HepG2 (cell line): ENCODE results near the gene PBX1. TPM values are rescaled to one million over a fixed set of nuclear protein-coding genes. Genes with fewer than 3 reads are reported as not detected.

Experiments used
- ATAC-seq: fragments of 200-7000 bp; cut with Tn5 transposase; 3 replicates; pipeline ENCODE4 v1.9.1; 2020; ENCODE audit warnings: mild to moderate bottlenecking, moderate library complexity
- BruUV-seq: library from RNA; stranded (reverse); fragments of 400-500 nt; replicated peaks from 2 replicates; lab custom pipeline; 2021; lab: Mats Ljungman, UMichigan
- CTCF ChIA-PET: fragments of 300-600 bp; formaldehyde crosslinking; extraction: SDS; loops from one replicate; lab custom pipeline; 2021; ENCODE audit warnings: low total read pairs, inconsistent platforms, low intra/inter-chr PET ratio; lab: Yijun Ruan, JAX
- POLR2A ChIA-PET: fragments of 350-600 bp; sonication (Branson Sonifier 250); formaldehyde crosslinking; loops from one replicate; lab custom pipeline; 2020; ENCODE audit warnings: antibody characterized with exemption, inconsistent platforms; lab: Yijun Ruan, JAX
- DNase-seq: peaks from one replicate; pipeline ENCODE4 v3.0.0-alpha.2; 2015; ENCODE audit warnings: low spot score
- FAIRE-seq: peaks from 3 replicates; lab custom pipeline; 2011; peaks lifted over from hg19 to GRCh38; lab: Jason Lieb, UNC
- H2AFZ ChIP-seq: one replicate; pipeline ENCODE4 v1.6.1; 2011; ENCODE audit warnings: low read length, inconsistent platforms
- H3K27ac ChIP-seq: fragments of 300-600 bp; 3 replicates; pipeline ENCODE4 v1.8.0; 2011; ENCODE audit warnings: mixed run types, mild to moderate bottlenecking, mixed read lengths, low read length, inconsistent platforms; ENCODE audit not compliant: insufficient read depth; ENCODE audit errors: extremely low read length
- H3K27me3 ChIP-seq, 2 experiments: fragments of 200-600 bp in 1 of 2; 2 replicates in 1 of 2; 3 replicates in 1 of 2; pipeline versions ENCODE4 v1.6.0 to v1.8.0; 2011; ENCODE audit warnings: low read length in 2 of 2, mild to moderate bottlenecking in 2 of 2, moderate library complexity in 2 of 2, inconsistent platforms in 1 of 2; ENCODE audit not compliant: insufficient read depth in 2 of 2, control insufficient read depth in 1 of 2
- H3K36me3 ChIP-seq, 2 experiments: fragments of 200-600 bp in 1 of 2; replicated peaks in 1 of 2; 2 replicates in 1 of 2; 3 replicates in 1 of 2; pipeline versions ENCODE4 v1.5.1 to v1.8.0; 2011; ENCODE audit warnings: low read length in 2 of 2, inconsistent platforms in 1 of 2; ENCODE audit not compliant: insufficient read depth in 2 of 2, control insufficient read depth in 1 of 2
- H3K4me1 ChIP-seq: 2 replicates; pipeline ENCODE4 v1.5.1; 2012; ENCODE audit warnings: low read length, inconsistent platforms; ENCODE audit not compliant: insufficient read depth
- H3K4me2 ChIP-seq: 2 replicates; pipeline ENCODE4 v1.6.0; 2011; ENCODE audit warnings: low read depth, low read length, inconsistent platforms
- H3K4me3 ChIP-seq, 3 experiments: fragments of 200-600 bp in 1 of 3; sonication (generic), shearing (Covaris generic) in 1 of 3; replicated peaks in 1 of 3; 2 replicates each; pipeline ENCODE4 v1.5.1; 2011 to 2016; ENCODE audit warnings: low read length in 3 of 3, inconsistent platforms in 2 of 3, low read depth in 2 of 3, mild to moderate bottlenecking in 2 of 3, control low read depth in 1 of 3, mixed read lengths in 1 of 3; ENCODE audit not compliant: insufficient read depth in 1 of 3
- H3K79me2 ChIP-seq: one replicate; pipeline ENCODE4 v1.6.1; 2011; ENCODE audit warnings: low read length, inconsistent platforms; ENCODE audit not compliant: insufficient read depth
- H3K9ac ChIP-seq: 2 replicates; pipeline ENCODE4 v1.6.0; 2011; ENCODE audit warnings: mild to moderate bottlenecking, low read depth, low read length, inconsistent platforms; ENCODE audit not compliant: insufficient read depth
- H3K9me3 ChIP-seq: 2 replicates; pipeline ENCODE4 v1.5.1; 2012; ENCODE audit warnings: mild to moderate bottlenecking, low read length
- H4K20me1 ChIP-seq: 2 replicates; pipeline ENCODE4 v1.6.0; 2011; ENCODE audit warnings: inconsistent platforms, mild to moderate bottlenecking, low read length, moderate library complexity; ENCODE audit not compliant: insufficient read depth
- BORCS8-MEF2B ChIP-seq: sonication (generic); formaldehyde crosslinking; IDR thresholded peaks from 2 replicates; pipeline ENCODE4 v1.8.0; 2022; ENCODE audit warnings: mild to moderate bottlenecking, missing genetic modification reagents
- CERS6 ChIP-seq: sonication (generic); formaldehyde crosslinking; IDR thresholded peaks from 2 replicates; pipeline ENCODE4 v1.5.0; 2020; ENCODE audit warnings: missing genetic modification reagents
- FOXP4 ChIP-seq: sonication (generic); formaldehyde crosslinking; IDR thresholded peaks from 2 replicates; pipeline ENCODE4 v1.4.0; 2020; ENCODE audit warnings: missing genetic modification reagents
- ISX ChIP-seq: sonication (generic); formaldehyde crosslinking; conservative IDR thresholded peaks from 2 replicates; pipeline ENCODE4 v1.5.0; 2020; ENCODE audit warnings: missing genetic modification reagents
- KIAA2018 ChIP-seq: sonication (generic); formaldehyde crosslinking; IDR thresholded peaks from 2 replicates; pipeline ENCODE4 v1.5.0; 2020; ENCODE audit warnings: mild to moderate bottlenecking, missing genetic modification reagents, borderline replicate concordance
- TRAFD1 ChIP-seq: sonication (generic); formaldehyde crosslinking; IDR thresholded peaks from 2 replicates; pipeline ENCODE4 v1.5.1; 2020; ENCODE audit warnings: missing genetic modification reagents, mild to moderate bottlenecking, borderline replicate concordance
- ZC3H4 ChIP-seq: sonication (generic); formaldehyde crosslinking; IDR thresholded peaks from 2 replicates; pipeline ENCODE4 v1.4.0; 2020; ENCODE audit warnings: missing genetic modification reagents, borderline replicate concordance
- ZFP1 ChIP-seq: IDR thresholded peaks from 2 replicates; pipeline ENCODE4 v1.6.1; 2016
- ZKSCAN5 ChIP-seq: sonication (generic); formaldehyde crosslinking; IDR thresholded peaks from 2 replicates; pipeline ENCODE4 v1.5.1; 2020; ENCODE audit warnings: mild to moderate bottlenecking, missing genetic modification reagents
- ZNF644 ChIP-seq: IDR thresholded peaks from 2 replicates; pipeline ENCODE4 v1.6.1; 2016; ENCODE audit warnings: low read depth
- ZNF772 ChIP-seq: sonication (generic); formaldehyde crosslinking; IDR thresholded peaks from 2 replicates; pipeline ENCODE4 v1.5.0; 2020; ENCODE audit warnings: mild to moderate bottlenecking, missing genetic modification reagents
- WGBS: methylation state at CpG from one replicate; pipeline ENCODE4 v1.1.6; 2017; ENCODE audit warnings: low lambda C conversion rate; 5-methylcytosine and 5-hydroxymethylcytosine counted together
- in situ Hi-C: cut with HindIII; loops from 2 replicates; pipeline ENCODE4 v1.10.0; 2017; ENCODE audit warnings: low pct_unique_long_range_greater_than_20kb; ENCODE audit not compliant: extremely low pct_ligation_motif_present
- intact Hi-C: fragments of 100-400 bp; cut with micrococcal nuclease; formaldehyde crosslinking; loops from one replicate; pipeline ENCODE4 v1.10.0; 2022; ENCODE audit not compliant: unreplicated experiment
- polyA plus RNA-seq, 8 experiments: library from polyadenylated mRNA; depleted of rRNA in 3 of 8; stranded (reverse) in 7 of 8; unstranded in 1 of 8; fragments of >200 nt; fragmentation: Illumina TruSeq in 4 of 8; extraction: Trizol in 4 of 8; gene quantifications; 2 replicates each; pipeline versions ENCODE4 v1.2.1 to v1.2.3, GENCODE V29; 2011 to 2016; ENCODE audit warnings: low read depth in 4 of 8, missing spikeins in 1 of 8, mixed read lengths in 1 of 8; ENCODE audit not compliant: insufficient read depth in 1 of 8
- total RNA-seq, 5 experiments: library from RNA; depleted of rRNA; stranded (reverse); fragments of >200 nt; fragmentation: Illumina TruSeq; extraction: Trizol; gene quantifications; 2 replicates each; pipeline ENCODE4 v1.2.3, GENCODE V29; 2016; ENCODE audit warnings: low read depth in 1 of 5

The PBX1 gene
- total and polyA plus RNA-seq, 2 of the 13 experiments (the other 11 are each of a cell fraction or from before 2014, with no cell fraction given): 0.24 TPM; not detected in 1

GRCh38 chr1:164649146-164649545 is 90.2 kb downstream of the PBX1 start (continued):
- TF ChIP-seq FOXP4: no peak

GRCh38 chr1:164650531-164650930 is 91.5 kb downstream of the PBX1 start:
- TF ChIP-seq ZNF644 (no peak), ZC3H4 (CRISPR knock-in tag) (no peak), ZFP1 (CRISPR knock-in tag) (no peak), ISX (CRISPR knock-in tag) (no peak), ZNF772 (CRISPR knock-in tag) (no peak), CERS6 (CRISPR knock-in tag) (no peak), TRAFD1 (CRISPR knock-in tag) (no peak), BORCS8-MEF2B (no peak), KIAA2018 (CRISPR knock-in tag) (no peak), ZKSCAN5 (no peak)
- CTCF ChIA-PET: no interaction called here
- no peaks in the 10 kb centered on the region for H3K36me3 ChIP-seq
- POLR2A ChIA-PET: no interaction called here
- H3K9ac ChIP-seq: no peak overlapping the region
- ATAC-seq (no peak), FAIRE-seq (no peak), DNase-seq (no peak)
- H3K79me2 ChIP-seq: no peaks in the 10 kb centered on the region
- no peaks in the 10 kb centered on the region for H4K20me1 ChIP-seq
- H3K4me3 ChIP-seq: no peak overlapping the region
- no TSS peak for BruUV-seq
- no peaks in the 10 kb centered on the region for H3K9me3 ChIP-seq
- no peaks in the 10 kb centered on the region for H3K27me3 ChIP-seq
- H2AFZ ChIP-seq: no peak overlapping the region
- intact Hi-C loops (no loop called here), in situ Hi-C loops (no loop called here)
- H3K4me1 ChIP-seq: no peaks in the 10 kb centered on the region
- H3K27ac ChIP-seq: no peak overlapping the region
- WGBS: 6% methylated on average over 2 of the region's 2 CpGs
- no peak overlapping the region for H3K4me2 ChIP-seq
